Lower lobe of right lung (tissue), 2 donors: Measurements from ENCODE around the gene E2F6. TPM values are rescaled to one million over a fixed set of nuclear protein-coding genes. Genes with fewer than 3 reads are reported as not detected.
A peak's percentile ranks its signal among the peaks of the same experiment; 100 is the strongest.

ENCODE experiments used
- ATAC-seq, 2 donors: fragments of 200-7000 bp; cut with Tn5 transposase; one replicate each; pipeline ENCODE4 v1.9.1; 2020 to 2022; ENCODE audit warnings: mild to moderate bottlenecking in 2 of 2, moderate library complexity in 2 of 2
- DNase-seq: peaks from one replicate; pipeline ENCODE4 v3.0.0-alpha.2; 2020
- H3K27ac ChIP-seq: fragments of 200-600 bp; one replicate; pipeline ENCODE4 v1.8.0; 2022
- H3K27me3 ChIP-seq: fragments of 200-600 bp; one replicate; pipeline ENCODE4 v1.8.0; 2022; ENCODE audit warnings: low read depth
- H3K36me3 ChIP-seq: fragments of 200-600 bp; one replicate; pipeline ENCODE4 v1.8.0; 2022; ENCODE audit warnings: mild to moderate bottlenecking
- H3K4me1 ChIP-seq: fragments of 200-600 bp; one replicate; pipeline ENCODE4 v1.8.0; 2022
- H3K4me3 ChIP-seq: fragments of 200-600 bp; one replicate; pipeline ENCODE4 v1.8.0; 2022; ENCODE audit warnings: mild to moderate bottlenecking
- H3K9me3 ChIP-seq: fragments of 200-600 bp; one replicate; pipeline ENCODE4 v1.8.0; 2022
- intact Hi-C: fragments of 100-400 bp; cut with DNase I; formaldehyde crosslinking; loops from one replicate; pipeline ENCODE4 v1.11.0; 2022
- total RNA-seq: library from RNA; stranded (reverse); fragmentation: NEBNext Ultra II Directional; extraction: Animal tissue kit (Norgen Biotek cat#: 25700); gene quantifications from one replicate; pipeline ENCODE4 v1.2.1, GENCODE V29; 2021
- TF ChIP-seq, protein P1 (sequence below): fragments of 200-600 bp; IDR thresholded peaks from one replicate; pipeline ENCODE4 v1.8.0; 2022; ENCODE audit warnings: antibody characterized with exemption, mild to moderate bottlenecking
- donor health status: DM: no; HTN: yes; CAD: no; lungs with severe emphysema.

E2F6 gene
- total RNA-seq, 1 donor from 2014 or later, result 12.3 TPM

DNA sequence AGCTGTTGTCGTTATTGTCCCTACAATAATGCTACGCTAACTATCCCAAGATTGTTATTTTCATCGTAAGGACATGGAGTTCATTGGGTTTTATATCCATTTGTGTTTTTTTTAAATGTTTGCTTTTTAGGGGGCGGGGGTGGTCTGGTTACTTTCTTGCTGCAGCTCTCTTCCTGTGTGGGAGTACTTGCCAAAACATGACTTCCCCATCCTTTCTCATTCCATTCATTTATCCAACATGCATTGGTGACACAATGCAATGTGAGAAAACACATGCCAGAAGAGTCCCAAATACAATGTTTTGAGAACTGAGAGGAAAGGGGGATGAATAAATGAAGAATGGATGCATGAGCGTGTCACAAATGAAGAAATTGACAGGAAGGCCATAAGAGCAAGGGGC, 55.9 kb downstream of the E2F6 start:
- ATAC-seq (no peak), DNase-seq (no peak)
- Histone ChIP-seq H3K36me3 (no peaks in the 10 kb centered on the region), H3K4me1 (peaks cover 10% of the 10 kb centered on the region), H3K9me3 (no peaks in the 10 kb centered on the region), H3K4me3 (no peak overlapping the region), H3K27me3 (no peaks in the 10 kb centered on the region), H3K27ac (no peak overlapping the region)
- intact Hi-C loops, result loop anchor here (5.0 kb wide), 1 partner anchor 178 kb away; no protein-coding TSS in a partner anchor
- TF ChIP-seq, protein P1, sequence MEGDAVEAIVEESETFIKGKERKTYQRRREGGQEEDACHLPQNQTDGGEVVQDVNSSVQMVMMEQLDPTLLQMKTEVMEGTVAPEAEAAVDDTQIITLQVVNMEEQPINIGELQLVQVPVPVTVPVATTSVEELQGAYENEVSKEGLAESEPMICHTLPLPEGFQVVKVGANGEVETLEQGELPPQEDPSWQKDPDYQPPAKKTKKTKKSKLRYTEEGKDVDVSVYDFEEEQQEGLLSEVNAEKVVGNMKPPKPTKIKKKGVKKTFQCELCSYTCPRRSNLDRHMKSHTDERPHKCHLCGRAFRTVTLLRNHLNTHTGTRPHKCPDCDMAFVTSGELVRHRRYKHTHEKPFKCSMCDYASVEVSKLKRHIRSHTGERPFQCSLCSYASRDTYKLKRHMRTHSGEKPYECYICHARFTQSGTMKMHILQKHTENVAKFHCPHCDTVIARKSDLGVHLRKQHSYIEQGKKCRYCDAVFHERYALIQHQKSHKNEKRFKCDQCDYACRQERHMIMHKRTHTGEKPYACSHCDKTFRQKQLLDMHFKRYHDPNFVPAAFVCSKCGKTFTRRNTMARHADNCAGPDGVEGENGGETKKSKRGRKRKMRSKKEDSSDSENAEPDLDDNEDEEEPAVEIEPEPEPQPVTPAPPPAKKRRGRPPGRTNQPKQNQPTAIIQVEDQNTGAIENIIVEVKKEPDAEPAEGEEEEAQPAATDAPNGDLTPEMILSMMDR, result no peak

- H3K4me3 ChIP-seq, result no peak overlapping the region
- H3K36me3 ChIP-seq, result no peaks in the 10 kb centered on the region
- H3K27ac ChIP-seq, result no peak overlapping the region
- intact Hi-C loops, result no loop called here
- peaks cover 10% of the 10 kb centered on the region for H3K4me1 ChIP-seq
- ATAC-seq (no peak), DNase-seq (no peak)
- H3K27me3 ChIP-seq, result no peaks in the 10 kb centered on the region
- no peaks in the 10 kb centered on the region for H3K9me3 ChIP-seq
- TF ChIP-seq, protein P1, result no peak
Measured at GRCh38 chr2:11409572-11409959, 56.4 kb downstream of the E2F6 start.

- intact Hi-C loops, result no loop called here
- no peaks in the 10 kb centered on the region for H3K9me3 ChIP-seq
- ATAC-seq (no peak), DNase-seq (no peak)
- TF ChIP-seq, protein P1, result no peak
- no peaks in the 10 kb centered on the region for H3K27me3 ChIP-seq
- peaks cover 10% of the 10 kb centered on the region for H3K4me1 ChIP-seq
- no peaks in the 10 kb centered on the region for H3K36me3 ChIP-seq
- no peak overlapping the region for H3K27ac ChIP-seq
- no peak overlapping the region for H3K4me3 ChIP-seq
Measured at GRCh38 chr2:11408959-11409571, 56.9 kb downstream of the E2F6 start.

DNA sequence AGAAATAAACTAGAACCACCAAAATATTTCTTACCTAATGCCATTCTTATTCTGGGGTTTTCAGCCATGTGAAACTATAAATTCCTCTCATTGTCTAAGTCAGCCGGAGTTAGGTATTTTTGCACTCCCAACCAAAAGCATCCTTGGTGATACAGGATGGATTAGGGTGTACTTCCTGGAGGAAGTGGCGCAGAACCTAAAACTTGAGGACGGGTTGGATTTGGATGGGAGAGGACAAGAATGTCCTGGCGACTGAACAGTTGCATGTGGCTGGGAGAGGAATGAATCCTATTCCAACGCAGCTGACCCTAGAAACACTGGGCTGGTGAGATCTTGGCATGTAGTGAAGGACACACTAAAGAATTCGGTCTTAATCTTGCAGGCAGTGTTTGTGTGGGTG, 58.5 kb downstream of the E2F6 start:
- H3K4me1 ChIP-seq, result peaks cover 10% of the 10 kb centered on the region
- intact Hi-C loops, result no loop called here
- TF ChIP-seq, protein P1, result no peak
- no peaks in the 10 kb centered on the region for H3K27me3 ChIP-seq
- H3K36me3 ChIP-seq, result no peaks in the 10 kb centered on the region
- no peaks in the 10 kb centered on the region for H3K9me3 ChIP-seq
- H3K27ac ChIP-seq, result peak overlapping the region; percentile 54
- no peak overlapping the region for H3K4me3 ChIP-seq
- DNase-seq, result no peak
- ATAC-seq, result no peak

- DNase-seq (no peak), ATAC-seq (peak in 1 of 2 donors; percentile 18)
- H3K27me3 ChIP-seq, result no peaks in the 10 kb centered on the region
- H3K9me3 ChIP-seq, result no peaks in the 10 kb centered on the region
- peak overlapping the region; percentile 54 for H3K27ac ChIP-seq
- peaks cover 7% of the 10 kb centered on the region for H3K4me1 ChIP-seq
- H3K4me3 ChIP-seq, result no peak overlapping the region
- H3K36me3 ChIP-seq, result no peaks in the 10 kb centered on the region
- intact Hi-C loops, result no loop called here
- TF ChIP-seq, protein P1, result no peak
Measured at GRCh38 chr2:11406958-11407381, 59.0 kb downstream of the E2F6 start.
